Natural killer cell (primary cell): Measurements from ENCODE around the gene ELOB. TPM values are rescaled to one million over a fixed set of nuclear protein-coding genes. Genes with fewer than 3 reads are reported as not detected.

Experiments used
- ATAC-seq, 3 donors: fragments of 150-1000 bp in 2 of 3; fragments of 200-7000 bp in 1 of 3; cut with Tn5 transposase; 1 replicate in 1 of 3; 2 replicates in 2 of 3; pipeline ENCODE4 v1.10.0; 2021; ENCODE audit warnings: mild to moderate bottlenecking in 2 of 3, moderate library complexity in 2 of 3
- DNase-seq, 2 donors: peaks; one replicate each; pipeline versions ENCODE4 v3.0.0 to v3.0.0-alpha.2; 2013 to 2021; ENCODE audit warnings: mixed read lengths in 1 of 2
- H3K27ac ChIP-seq: one replicate; pipeline ENCODE4 v1.5.1; 2013; ENCODE audit warnings: mild to moderate bottlenecking, low read length
- H3K27me3 ChIP-seq: one replicate; pipeline ENCODE4 v1.6.1; 2013; ENCODE audit warnings: low read length; ENCODE audit not compliant: control insufficient read depth, insufficient read depth
- H3K36me3 ChIP-seq: one replicate; pipeline ENCODE4 v1.6.1; 2013; ENCODE audit warnings: low read length; ENCODE audit not compliant: control insufficient read depth, insufficient read depth
- H3K4me1 ChIP-seq: one replicate; pipeline ENCODE4 v1.6.1; 2013; ENCODE audit warnings: low read length; ENCODE audit not compliant: control insufficient read depth, insufficient read depth
- H3K4me3 ChIP-seq: one replicate; pipeline ENCODE4 v1.5.1; 2013; ENCODE audit warnings: low read length
- H3K9me3 ChIP-seq: one replicate; pipeline ENCODE4 v1.6.1; 2013; ENCODE audit warnings: low read length; ENCODE audit not compliant: control insufficient read depth, insufficient read depth
- H3K27ac Mint-ChIP-seq, 2 donors: one replicate each; pipeline ENCODE4 v1.8.0; 2022; ENCODE audit warnings: mild to moderate bottlenecking in 2 of 2, mixed read lengths in 2 of 2, moderate library complexity in 1 of 2
- H3K27me3 Mint-ChIP-seq, 2 donors: one replicate each; pipeline ENCODE4 v1.8.0; 2022; ENCODE audit warnings: low read depth in 2 of 2, mixed read lengths in 2 of 2
- H3K36me3 Mint-ChIP-seq: one replicate; pipeline ENCODE4 v1.8.0; 2022; ENCODE audit warnings: mixed read lengths
- H3K4me1 Mint-ChIP-seq, 2 donors: one replicate each; pipeline ENCODE4 v1.8.0; 2022; ENCODE audit warnings: mixed read lengths in 2 of 2
- H3K4me3 Mint-ChIP-seq: one replicate; pipeline ENCODE4 v1.8.0; 2022; ENCODE audit warnings: mild to moderate bottlenecking, moderate library complexity, mixed read lengths
- H3K9me3 Mint-ChIP-seq, 2 donors: one replicate each; pipeline ENCODE4 v1.8.0; 2022; ENCODE audit warnings: mixed read lengths in 2 of 2
- CTCF ChIP-seq: fragments of 200-600 bp; IDR thresholded peaks from one replicate; pipeline ENCODE4 v1.8.0; 2022; ENCODE audit warnings: antibody characterized with exemption
- WGBS: methylation state at CpG from one replicate; pipeline ENCODE4 v1.1.7; 2013; ENCODE audit warnings: missing lambda C conversion rate; ENCODE audit not compliant: insufficient coverage; 5-methylcytosine and 5-hydroxymethylcytosine counted together
- intact Hi-C: fragments of 100-400 bp; cut with micrococcal nuclease; formaldehyde crosslinking; loops from one replicate; pipeline ENCODE4 v1.14.2; 2022
- total RNA-seq, 4 donors: library from RNA; stranded (reverse); fragments of 120-200 nt in 1 of 4; gene quantifications; one replicate each; pipeline versions ENCODE4 v1.2.3 to v1.2.4, GENCODE V29; 2013 to 2022

ELOB gene
- total RNA-seq, 3 donors from 2014 or later (not counting 1 experiment from before 2014, with no cell fraction given), result 146 to 207 (median 161) TPM

- Mint-ChIP-seq H3K36me3 (no peaks in the 10 kb centered on the region), H3K4me1 (no peaks in the 10 kb centered on the region), H3K9me3 (no peaks in the 10 kb centered on the region), H3K27ac (no peak overlapping the region), H3K4me3 (no peak overlapping the region), H3K27me3 (peaks cover 0 to 2% of the 10 kb centered on the region in 2 donors)
- Histone ChIP-seq H3K27me3 (no peaks in the 10 kb centered on the region), H3K36me3 (no peaks in the 10 kb centered on the region), H3K9me3 (no peaks in the 10 kb centered on the region), H3K4me3 (no peak overlapping the region), H3K4me1 (no peaks in the 10 kb centered on the region), H3K27ac (no peak overlapping the region)
- no peak for ATAC-seq
- 95% methylated on average over 12 of the region's 12 CpGs for WGBS
- intact Hi-C loops, result no loop called here
- DNase-seq, result no peak
- no peak for TF ChIP-seq CTCF
These were observed 34.6 kb downstream of the ELOB start for GRCh38 chr16:2742323-2743006.

GRCh38 chr16:2741168-2741567 lies 35.9 kb downstream of the ELOB start:
- H3K4me3 ChIP-seq, result no peak overlapping the region
- DNase-seq, result no peak
- Mint-ChIP-seq H3K4me1 (no peaks in the 10 kb centered on the region), H3K4me3 (no peak overlapping the region), H3K36me3 (no peaks in the 10 kb centered on the region), H3K27ac (no peak overlapping the region), H3K9me3 (no peaks in the 10 kb centered on the region), H3K27me3 (peaks cover 0 to 2% of the 10 kb centered on the region in 2 donors)
- H3K27me3 ChIP-seq, result no peaks in the 10 kb centered on the region
- TF ChIP-seq CTCF, result no peak
- 86% methylated on average over 4 of the region's 4 CpGs for WGBS
- no peaks in the 10 kb centered on the region for H3K36me3 ChIP-seq
- no peaks in the 10 kb centered on the region for H3K9me3 ChIP-seq
- H3K27ac ChIP-seq, result no peak overlapping the region
- ATAC-seq, result no peak
- H3K4me1 ChIP-seq, result no peaks in the 10 kb centered on the region
- intact Hi-C loops, result no loop called here

GRCh38 chr16:2740476-2740875 lies 36.6 kb downstream of the ELOB start:
- no peak for ATAC-seq
- Mint-ChIP-seq H3K4me3 (no peak overlapping the region), H3K9me3 (no peaks in the 10 kb centered on the region), H3K36me3 (no peaks in the 10 kb centered on the region), H3K4me1 (no peaks in the 10 kb centered on the region), H3K27me3 (peaks cover 0 to 1% of the 10 kb centered on the region in 2 donors), H3K27ac (no peak overlapping the region)
- WGBS, result 90% methylated on average over 6 of the region's 6 CpGs
- no peak for TF ChIP-seq CTCF
- intact Hi-C loops, result no loop called here
- H3K27ac ChIP-seq, result no peak overlapping the region
- no peaks in the 10 kb centered on the region for H3K9me3 ChIP-seq
- DNase-seq, result no peak
- H3K36me3 ChIP-seq, result no peaks in the 10 kb centered on the region
- no peaks in the 10 kb centered on the region for H3K4me1 ChIP-seq
- H3K27me3 ChIP-seq, result no peaks in the 10 kb centered on the region
- H3K4me3 ChIP-seq, result no peak overlapping the region
